Stimulated activated CD8-positive, alpha-beta memory T cell treated with anti-CD3 and anti-CD28 coated beads, Interleukin-15, amount 100 ng/mL, for 24 hours (primary cell): ENCODE results near the gene LGALS7.
"Not testable (repeated sequence)": the region's sequence is repeated elsewhere in the genome, so short reads cannot be mapped to it uniquely, and the experiment has no call there.

Experiments used
- DNase-seq: peaks from one replicate; pipeline ENCODE4 v3.0.0-alpha.2; 2020; ENCODE audit warnings: low read depth

LGALS7 gene

DNA sequence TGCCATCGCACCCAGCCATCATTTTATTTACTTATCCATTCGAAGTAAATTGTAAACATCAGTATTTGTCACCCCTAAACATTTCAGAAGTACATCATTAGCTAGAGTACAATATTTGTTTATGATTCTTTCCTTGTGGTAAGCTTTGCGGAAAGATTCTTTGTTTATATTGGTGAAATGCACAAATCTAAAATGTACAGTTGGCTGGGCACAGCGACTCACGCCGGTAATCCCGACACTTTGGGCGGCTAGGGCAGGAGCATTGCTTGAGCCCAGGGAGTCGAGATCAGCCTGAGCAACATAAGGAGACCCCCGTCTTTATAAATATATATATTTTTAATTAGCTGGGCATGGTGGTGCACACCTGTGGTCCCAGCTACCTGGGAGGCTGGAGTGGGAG is 25.8 kb upstream of the LGALS7 start:
- no peak for DNase-seq

DNA sequence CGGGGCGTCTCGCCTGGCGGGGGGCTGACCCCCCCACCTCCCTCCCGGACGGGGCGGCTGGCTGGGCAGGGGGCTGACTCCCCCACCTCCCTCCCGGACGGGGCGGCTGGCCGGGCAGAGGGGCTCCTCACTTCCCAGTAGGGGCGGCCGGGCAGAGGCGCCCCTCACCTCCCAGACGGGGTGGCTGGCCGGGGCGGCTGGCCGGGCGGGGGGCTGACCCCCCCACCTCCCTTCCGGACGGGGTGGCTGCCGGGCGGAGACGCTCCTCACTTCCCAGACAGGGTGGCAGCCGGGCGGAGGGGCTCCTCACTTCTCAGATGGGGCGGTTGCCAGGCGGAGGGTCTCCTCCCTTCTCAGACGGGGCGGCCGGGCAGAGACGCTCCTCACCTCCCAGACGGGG is 24.5 kb upstream of the LGALS7 start:
- not testable (repeated sequence) for DNase-seq

DNA sequence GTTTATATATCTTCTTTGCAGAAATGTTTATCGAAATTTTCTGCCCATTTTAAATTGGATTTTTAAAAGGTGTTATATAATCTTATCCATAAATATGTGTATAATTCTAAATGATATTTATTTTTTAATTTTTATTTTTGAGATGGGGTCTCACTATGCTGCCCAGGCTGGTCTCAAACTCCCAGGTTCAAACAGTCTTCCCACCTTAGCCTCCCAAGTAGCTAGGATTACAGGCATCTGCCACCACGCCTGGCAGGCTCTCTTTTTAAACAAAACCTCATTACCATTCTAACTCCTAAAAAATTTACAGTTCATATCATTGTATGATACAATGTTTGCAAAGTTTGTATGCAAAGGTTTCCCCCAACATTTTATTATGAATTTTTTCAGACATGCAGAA is 22.8 kb upstream of the LGALS7 start:
- DNase-seq, result no peak

DNA sequence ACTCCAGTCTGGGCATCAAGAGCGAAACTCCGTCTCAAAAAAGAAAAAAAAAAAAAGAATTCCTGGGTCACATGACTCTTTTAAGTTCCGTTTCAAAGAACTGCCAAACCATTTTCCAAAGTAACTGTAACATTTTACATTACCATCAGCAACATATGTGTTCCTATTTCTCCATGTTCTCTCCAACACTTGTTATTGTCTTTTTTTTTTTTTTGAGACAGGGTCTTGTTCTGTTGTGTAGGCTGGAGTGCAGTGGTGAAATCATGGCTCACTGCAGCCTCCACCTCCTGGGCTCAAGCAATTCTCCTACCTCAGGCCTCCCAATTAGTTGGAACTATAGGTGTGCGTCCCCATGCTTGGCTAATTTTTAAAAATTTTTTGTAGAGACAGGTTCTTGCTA is 22.2 kb upstream of the LGALS7 start:
- no peak for DNase-seq

DNA sequence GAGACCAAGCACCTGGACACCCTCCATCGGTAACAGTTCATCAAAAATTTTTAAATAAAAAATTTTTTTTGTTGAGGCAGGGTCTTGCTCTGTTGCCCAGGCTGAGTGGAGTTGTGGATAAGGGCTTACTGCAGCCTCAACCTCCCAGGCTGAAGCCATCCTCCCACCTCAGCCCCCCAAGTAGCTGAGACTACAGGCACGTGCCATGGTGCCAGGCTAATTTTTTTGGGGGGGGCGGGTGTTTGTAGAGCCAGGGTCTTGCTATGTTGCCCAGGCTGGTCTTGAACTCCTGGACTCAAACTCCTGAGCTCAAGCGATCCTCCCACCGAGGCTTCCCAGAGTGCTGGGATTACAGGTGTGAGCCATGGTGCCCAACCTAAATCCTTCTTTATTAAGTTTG is 20.4 kb upstream of the LGALS7 start:
- no peak for DNase-seq

DNA sequence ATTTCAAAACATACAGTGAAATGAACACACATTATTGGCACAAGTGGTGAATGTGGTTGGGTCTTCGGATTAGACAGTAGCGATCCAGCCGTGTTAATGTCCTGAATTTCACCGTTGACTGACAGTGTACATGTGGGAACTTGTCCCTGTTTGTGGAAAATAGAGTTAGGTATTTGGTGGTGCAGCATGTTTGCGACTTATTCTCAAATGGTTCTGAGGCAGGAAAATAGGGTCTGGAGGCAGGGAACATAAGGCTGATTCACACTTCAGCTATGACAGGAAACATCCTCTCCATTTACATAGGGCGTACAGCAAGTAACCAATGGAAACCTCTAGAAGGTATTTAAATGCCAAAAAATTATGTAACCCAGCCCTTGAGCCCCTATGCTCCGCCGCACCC is 19.9 kb upstream of the LGALS7 start:
- no peak for DNase-seq

DNA sequence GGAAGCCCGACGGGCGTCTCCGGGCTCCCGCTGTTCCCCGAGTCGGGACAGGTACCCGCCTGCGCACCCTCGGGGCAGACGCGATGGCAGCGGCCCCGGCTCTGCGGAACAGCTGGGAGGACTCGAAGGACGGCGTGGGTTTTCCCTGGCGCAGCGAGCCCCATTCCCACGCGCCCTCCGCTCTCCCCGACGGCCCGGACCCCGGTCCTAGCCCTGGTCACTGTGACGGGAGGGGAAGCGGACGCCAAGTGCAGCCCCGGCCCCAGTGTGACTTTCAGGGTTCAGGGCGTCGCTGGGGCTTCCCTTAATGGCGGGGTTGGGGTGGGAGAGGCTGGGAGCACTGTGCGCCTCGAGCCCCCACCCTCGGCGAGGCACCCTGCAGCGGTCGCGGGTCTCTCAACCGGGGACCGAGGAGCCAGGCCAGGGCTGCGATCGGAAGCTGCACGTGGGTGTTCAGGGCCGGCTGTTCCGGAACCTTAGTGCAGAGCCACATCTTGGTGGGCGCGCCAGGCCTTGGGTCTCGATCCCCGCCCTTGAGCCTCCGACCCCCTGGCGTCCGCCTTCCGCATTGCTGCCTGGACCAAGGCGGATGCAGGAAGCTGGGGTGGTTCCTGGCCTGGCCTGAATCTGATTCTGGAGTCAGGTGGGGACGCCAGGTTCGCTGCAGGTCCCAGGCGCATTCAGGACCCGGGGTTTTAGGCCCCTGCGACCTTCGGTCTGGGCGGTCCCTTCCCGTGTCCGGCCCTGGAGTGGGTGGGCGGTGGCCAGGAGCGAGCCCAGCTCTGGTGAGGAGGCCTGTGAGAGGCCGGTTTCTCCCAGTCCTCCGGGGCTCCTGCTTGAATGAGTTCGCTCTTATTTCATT is 19.2 kb upstream of the LGALS7 start:
- no peak for DNase-seq

DNA sequence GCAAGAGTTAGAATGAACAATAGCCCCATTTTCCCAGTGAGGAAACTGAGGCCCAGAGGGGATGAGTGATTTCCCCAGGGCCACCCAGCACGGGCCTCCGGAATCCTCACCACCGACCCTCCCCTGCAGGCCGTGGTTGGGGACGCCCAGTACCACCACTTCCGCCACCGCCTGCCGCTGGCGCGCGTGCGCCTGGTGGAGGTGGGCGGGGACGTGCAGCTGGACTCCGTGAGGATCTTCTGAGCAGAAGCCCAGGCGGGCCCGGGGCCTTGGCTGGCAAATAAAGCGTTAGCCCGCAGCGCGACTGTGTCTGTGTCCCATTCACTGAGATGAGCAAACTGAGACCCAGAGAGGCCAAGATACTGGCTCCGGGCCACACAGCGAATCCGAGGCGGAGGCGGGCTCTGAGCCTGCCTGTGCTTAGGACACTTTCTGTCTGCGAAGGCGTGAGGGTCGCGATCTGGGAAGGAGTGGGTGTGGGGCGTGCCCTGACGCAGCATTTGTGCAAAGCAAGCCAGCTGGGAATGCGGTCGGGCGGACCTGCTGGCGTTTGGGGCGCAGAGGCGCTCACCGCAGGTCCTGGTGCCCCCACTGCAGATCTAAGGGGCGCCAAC is 18.2 kb upstream of the LGALS7 start:
- not testable (repeated sequence) for DNase-seq

DNA sequence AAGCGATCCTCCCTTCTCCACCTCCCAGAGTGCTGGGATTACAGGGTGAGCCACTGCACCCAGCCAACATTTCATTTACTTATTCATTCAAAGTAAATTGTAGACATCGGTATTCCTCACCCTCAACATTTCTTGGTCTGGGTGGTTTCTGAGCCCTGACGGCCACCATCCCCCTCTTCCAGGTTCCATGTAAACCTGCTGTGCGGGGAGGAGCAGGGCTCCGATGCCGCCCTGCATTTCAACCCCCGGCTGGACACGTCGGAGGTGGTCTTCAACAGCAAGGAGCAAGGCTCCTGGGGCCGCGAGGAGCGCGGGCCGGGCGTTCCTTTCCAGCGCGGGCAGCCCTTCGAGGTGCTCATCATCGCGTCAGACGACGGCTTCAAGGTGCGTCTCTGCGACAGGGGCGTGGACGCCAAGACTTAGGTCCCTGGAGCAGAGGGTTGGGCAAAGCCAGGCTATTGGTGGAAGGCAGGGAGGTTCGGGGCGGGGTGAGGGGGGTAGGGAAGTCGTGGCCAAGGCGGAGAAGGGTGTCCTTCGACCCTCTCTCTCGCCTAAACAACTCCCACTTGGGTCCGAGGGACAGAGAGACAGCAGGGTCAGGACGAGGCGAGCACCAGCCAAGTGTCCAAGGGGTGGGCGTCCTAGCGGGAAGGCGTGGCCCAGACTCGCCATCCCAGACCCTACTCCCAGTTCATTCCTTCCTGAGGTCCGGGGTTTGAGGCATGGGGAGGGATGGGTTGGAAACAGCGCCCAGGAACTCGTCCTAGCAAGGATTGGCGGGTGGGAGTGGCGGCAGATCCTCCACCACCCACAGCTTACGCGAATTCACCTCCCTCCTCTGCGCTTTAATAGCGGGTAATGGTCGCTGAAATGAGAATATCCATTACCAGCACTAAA is 17.4 kb upstream of the LGALS7 start:
- DNase-seq, result not testable (repeated sequence)

DNA sequence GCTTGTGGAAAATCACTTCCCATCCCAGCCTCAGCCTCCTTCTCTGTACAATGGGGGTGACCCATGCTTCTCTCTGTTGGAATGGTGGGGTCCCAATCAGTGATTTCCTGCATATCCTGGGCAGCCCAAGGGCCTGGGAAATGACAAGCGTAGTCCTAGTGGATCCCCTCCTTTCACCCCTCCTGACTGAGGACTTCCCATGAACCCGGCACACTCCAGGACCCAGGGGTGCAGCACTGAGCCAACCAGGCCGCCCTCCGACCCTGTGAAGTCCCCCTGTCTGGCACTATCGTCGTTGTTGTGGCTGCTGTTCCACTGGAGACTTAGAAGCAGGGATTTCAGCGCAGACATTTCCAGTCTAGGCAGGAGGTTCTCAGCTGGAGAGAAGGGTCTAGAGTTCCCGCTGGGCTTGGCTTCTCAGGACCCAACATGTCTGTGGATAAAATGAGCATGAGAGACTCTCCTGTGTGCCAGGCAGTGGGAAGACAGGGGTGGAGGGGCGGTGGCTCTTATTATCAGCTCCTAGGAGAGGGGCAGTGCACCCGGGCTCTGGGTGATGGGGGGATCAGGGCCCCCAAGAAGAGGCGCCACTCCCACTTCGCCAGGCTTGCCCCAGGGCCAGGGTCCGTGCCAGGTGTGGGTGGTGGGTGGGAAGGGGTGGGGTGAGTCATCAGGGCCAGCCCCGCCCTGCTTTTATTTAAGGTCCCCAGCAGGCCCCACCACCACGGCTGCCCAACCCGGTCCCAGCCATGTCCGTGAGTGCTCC is 15.3 kb upstream of the LGALS7 start, which contains the start of gene LGALS7B:
TSS of gene LGALS7B (plus strand) at position 723 of the 766 bp plus-strand sequence. CDS start at position 750, 27 bp downstream.
- DNase-seq, result no peak

DNA sequence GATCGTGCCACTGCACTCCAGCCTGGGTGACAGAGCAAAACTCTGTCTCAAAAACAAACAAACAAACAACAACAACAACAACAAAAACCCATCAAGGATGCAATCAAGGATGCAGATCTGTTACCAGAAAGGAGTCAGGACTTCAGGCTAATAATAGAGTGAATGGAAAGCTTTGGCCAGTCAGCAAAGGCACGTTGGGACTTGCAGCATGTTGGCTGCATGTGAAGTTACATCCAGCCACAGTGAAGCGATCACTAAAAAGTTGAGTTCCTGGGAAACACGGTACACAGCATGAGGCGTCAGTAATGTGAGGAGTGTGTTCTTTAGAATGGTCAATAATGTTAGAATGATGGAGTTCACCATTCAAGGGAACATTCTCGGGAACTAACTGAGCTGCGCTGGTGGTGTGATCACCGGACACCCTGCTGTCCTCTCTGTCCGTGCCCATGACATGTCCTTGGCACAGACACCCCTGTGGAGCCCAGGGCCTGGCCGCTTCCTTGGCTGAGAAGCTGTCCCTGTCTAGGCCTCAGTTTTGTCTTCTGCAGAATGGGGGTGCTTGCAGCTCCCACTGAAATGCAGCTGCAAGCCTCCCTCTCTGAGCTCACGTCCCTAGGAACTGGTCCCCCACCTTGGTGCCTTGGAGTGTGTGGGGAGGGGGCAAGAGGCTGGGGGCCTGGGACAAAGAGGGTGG is 13.4 kb upstream of the LGALS7 start:
- DNase-seq, result no peak

DNA sequence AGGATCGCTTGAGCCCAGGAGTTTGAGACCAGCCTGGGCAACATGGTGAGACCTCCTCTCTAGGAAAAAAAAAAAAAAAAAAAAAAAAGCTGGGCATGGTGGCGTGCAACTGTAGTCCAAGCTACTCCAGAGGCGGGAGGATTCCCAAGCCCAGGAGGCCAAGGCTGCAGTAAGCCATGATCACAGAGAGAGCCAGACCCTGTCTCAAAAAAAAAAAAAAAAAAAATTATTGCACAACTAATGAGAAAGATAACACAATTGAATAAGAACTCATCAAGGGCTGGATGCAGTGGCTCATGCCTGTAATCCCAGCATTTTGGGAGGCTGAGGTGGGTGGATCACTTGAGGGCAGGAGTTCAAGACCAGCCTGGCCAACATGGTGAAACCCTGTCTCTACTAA is 12.7 kb upstream of the LGALS7 start:
- not testable (repeated sequence) for DNase-seq

DNA sequence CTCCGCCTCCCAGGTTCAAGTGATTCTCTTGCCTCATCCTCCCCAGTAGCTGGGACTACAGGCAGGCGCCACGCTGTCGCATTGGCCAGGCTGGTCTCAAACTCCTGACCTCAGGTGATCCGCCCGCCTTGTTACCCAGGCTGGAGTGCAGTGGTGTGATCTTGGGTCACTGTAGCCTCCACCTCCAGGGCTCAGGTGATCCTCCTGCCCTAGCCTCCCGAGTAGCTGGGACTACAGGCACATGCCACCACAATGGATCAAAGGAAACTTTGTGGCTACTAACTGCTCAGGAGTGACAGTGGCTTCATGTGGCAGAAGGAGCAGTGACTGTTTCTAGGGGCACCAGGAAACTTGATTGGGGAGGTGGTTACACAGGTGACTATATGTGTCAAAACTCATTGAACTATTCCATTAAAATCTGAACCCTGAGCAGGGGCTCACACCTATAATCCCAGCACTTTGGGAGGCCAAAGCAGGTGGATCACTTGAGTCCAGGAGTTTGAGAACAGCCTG is 11.9 kb upstream of the LGALS7 start:
- DNase-seq, result no peak

DNA sequence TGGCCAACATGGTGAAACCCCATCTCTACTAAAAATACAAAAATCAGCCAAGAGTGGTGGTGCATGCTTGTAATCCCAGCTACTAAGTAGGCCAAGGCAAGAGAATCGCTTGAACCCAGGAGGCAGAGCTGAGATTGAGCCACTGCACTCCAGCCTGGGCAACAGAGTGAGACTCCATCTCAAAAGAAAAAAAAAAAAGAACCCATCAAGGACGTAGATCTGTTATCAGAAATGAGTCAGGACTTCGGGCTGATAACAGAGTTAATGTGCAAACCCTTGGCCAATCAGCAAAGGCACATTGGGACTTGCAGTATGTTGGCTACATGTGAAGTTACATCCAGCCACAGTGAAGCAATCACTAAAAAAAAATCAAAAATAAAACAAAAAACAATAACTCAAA is 10.9 kb upstream of the LGALS7 start:
- DNase-seq, result no peak

DNA sequence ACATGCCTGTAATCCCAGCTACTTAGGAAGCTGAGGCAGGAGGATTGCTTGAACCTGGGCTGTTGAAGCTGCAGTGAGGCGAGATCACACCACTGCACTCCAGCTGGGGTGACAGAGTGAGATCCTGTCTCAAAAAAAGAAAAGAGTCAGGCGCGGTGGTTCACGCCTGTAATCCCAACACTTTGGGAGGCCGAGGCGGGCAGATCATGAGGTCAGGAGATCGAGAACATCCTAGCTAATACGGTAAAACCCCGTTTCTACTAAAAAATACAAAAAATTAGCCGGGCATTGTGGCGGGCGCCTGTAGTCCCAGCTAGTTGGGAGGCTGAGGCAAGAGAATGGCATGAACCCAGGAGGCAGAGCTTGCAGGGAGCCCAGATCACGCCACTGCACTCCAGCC is 8.9 kb upstream of the LGALS7 start:
- not testable (repeated sequence) for DNase-seq

DNA sequence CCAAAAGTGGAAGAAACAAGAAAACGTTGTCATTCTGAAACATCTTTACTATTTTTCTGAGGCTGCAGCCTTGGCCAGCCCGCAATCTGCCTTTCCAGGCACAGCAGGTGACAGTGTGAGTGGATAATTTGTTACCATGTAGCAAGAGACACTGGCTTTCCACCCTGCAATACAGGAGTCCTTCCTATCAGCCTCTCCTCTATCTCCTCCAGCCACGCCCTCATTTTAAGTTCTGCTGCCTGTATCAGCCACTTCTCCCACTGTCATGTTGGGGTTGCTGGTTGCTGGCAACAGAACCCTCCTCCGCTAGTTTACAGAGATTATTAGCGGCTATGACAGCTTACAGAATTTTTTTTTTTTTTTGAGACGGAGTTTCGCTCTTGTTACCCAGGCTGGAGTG is 7.7 kb upstream of the LGALS7 start:
- no peak for DNase-seq

DNA sequence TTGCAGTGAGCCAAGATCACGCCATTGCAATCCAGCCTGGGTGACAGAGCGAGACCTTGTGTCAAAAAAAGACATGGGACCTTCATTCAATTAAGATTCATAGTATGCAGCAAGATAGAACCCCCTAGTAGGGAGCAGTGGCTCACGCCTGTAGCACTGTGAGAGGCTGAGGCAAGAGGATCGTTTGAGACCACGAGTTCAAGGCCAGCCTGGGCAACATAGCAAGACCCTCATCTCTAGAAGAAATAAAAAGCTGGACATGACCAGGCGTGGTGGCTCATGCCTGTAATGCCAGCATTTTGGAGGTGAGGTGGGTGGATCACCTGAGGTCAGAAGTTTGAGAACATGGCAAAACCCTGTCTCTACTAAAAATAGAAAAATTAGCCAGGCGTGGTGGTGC is 7.1 kb upstream of the LGALS7 start:
- no peak for DNase-seq

DNA sequence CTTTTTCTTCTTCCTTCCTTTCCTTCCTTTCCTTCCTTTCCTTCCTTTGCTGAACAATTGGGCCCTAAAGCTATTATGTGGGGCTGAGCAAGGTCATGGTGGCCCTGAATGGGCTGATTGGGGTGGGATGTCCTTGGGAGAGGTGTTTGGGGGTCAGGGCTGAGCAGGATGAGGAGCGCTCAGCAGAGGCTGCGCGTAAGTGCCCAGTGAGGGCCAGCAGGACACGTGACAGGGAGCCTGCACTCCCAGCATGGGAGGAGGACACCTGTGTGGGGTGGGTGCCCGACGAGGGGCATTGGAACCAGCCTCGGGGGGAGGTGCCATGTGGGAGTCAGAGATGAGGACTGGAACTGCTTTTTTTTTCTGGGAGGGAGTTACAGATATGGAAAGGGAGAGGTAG is 5.4 kb upstream of the LGALS7 start:
- DNase-seq, result no peak

DNA sequence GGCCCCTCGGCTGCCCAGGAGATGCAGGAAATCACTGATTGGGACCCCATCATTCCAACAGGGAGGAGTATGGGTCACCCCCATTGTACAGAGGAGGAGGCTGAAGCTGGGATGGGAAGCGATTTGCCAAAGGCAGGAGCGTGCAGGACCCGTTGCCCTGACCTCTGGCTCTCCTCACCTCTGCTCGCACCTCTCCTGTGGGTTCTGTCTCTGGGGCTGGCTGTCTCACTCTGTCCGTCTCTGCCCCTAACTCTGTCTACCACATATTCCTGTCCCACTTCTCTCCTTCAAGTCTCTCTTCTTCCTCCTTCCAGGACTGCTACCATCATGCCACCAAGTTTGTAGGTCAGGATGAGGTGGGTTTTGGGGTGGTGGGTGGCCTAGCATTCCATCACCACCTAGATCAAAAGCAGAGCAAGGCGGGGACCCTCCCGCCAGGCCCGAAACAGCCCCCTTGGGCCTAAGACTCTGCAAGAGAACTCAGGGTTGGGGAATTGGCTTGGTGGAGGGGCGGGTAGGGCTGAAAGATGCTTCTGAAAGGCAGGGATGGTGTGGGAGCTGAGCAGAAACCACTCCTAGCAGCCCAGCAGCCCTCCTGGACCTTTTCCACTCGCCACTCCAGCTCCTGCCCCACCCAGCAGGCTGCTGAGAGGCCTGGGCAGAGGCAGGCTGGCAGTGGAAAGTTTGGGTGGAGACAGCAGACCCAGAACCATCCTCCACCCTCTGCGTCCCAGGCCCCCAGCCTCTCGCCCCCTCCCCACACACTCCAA is 1.0 kb upstream of the LGALS7 start:
- DNase-seq, result no peak

DNA sequence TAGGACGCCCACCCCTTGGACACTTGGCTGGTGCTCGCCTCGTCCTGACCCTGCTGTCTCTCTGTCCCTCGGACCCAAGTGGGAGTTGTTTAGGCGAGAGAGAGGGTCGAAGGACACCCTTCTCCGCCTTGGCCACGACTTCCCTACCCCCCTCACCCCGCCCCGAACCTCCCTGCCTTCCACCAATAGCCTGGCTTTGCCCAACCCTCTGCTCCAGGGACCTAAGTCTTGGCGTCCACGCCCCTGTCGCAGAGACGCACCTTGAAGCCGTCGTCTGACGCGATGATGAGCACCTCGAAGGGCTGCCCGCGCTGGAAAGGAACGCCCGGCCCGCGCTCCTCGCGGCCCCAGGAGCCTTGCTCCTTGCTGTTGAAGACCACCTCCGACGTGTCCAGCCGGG is 1.7 kb downstream of the LGALS7 start:
- not testable (repeated sequence) for DNase-seq
